Kidney capillary endothelial cell (primary cell): ENCODE data around the gene C5orf58.
A peak's percentile ranks its signal among the peaks of the same experiment; 100 is the strongest.

Experiments used
- DNase-seq: peaks from one replicate; pipeline ENCODE4 v3.0.0-alpha.2; 2018; ENCODE audit warnings: low spot score

Gene C5orf58

GRCh38 chr5:170256571-170256970 is 23.8 kb downstream of the C5orf58 start:
- DNase-seq: no peak

DNA sequence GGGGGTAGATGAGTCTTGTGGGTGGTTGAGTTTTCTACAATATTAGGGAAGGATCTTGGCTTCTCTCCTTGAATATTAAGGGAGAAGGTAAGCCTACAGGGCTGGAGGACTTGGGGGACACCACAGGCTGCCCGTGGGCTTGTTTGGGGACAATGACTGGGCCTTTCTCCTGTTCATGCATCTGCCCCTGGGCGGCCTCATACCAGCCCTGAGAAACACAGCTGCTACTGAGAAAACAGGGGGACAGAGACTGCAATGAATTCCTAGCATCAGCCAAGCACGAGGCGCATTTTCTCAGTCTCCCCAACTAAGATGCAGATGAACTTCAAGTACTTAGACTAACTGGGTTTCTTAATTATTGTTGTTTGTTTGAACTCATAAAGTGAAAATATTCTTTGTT is 24.6 kb downstream of the C5orf58 start:
- DNase-seq: no peak

DNA sequence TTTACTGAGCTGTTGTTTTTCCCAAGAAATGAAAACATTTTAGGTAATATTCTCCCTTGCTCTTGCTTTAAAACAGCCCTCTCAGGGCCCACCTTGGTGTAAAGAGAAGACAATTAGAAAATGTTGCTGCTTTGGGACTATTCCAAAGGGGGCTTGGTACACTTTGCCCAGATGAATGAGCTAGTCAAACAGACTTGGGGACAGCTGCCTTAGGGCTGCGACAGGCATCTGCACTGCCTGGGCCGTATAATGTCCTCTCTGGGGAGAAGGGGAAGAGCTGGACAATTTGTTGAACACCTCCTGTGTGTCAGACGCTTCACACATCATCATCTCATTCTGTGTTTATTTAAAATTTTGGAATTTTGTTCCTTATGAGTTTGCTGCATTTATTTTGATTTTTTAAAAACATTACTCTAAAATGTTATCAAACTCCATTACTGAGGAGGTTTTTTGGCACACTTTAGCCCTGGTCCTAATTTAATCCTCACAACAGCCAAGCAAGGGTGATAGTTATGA is 28.8 kb downstream of the C5orf58 start:
- no peak for DNase-seq

- DNase-seq: no peak
Observed at GRCh38 chr5:170262061-170263045, 29.6 kb downstream of the C5orf58 start.

DNA sequence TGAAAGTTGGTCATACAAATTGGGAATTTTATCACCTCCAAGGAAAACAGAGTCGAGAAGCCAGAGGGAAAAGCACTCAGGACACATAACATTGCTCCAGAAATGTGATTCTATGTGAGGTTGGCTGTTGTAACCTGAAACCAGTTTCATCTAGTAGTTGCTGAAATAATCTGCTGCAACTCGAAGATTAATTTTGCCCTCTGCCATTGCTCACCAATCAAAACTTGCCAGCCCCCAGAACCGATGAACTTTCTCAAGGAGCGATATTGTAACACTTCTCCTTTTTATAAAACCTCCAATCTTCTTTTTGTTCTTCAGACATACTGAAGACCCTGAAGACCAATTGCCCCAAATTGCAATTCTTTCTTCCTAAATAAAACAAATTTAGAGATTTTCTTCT is 31.1 kb downstream of the C5orf58 start:
- DNase-seq: no peak

- DNase-seq: no peak
Observed at GRCh38 chr5:170265522-170265921, 32.7 kb downstream of the C5orf58 start.

- no peak for DNase-seq
Observed at GRCh38 chr5:170266570-170267381, 34.0 kb downstream of the C5orf58 start.

GRCh38 chr5:170267431-170268152 is 34.8 kb downstream of the C5orf58 start:
- DNase-seq: peak; percentile 61

DNA sequence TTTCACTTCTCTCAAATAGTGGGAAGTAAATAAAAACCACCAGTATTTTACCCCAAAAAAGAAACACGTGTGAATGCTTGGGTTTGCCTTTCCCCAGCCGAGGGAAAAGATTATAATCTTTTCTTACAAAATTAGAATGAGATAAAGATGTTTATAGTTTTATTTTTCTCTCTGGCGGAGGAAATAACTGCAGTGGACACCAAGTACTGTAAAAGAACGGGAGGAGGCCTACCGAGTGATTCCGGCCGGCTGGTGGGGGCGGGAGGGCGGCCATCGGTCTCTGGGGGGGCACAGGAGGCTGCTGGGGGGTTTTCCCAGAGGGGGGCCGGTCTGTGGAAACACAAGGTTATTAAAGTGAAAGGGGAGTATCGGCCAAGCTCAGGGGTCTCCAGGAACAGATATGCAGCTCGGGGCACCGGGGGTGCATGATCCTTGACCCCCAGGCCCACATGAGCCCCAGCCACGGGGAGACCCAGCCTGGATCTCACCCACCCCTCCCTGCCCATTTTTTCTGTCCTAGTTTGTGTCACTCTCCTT is 35.4 kb downstream of the C5orf58 start:
- no peak for DNase-seq

GRCh38 chr5:170268884-170269283 is 36.1 kb downstream of the C5orf58 start:
- DNase-seq: no peak

DNA sequence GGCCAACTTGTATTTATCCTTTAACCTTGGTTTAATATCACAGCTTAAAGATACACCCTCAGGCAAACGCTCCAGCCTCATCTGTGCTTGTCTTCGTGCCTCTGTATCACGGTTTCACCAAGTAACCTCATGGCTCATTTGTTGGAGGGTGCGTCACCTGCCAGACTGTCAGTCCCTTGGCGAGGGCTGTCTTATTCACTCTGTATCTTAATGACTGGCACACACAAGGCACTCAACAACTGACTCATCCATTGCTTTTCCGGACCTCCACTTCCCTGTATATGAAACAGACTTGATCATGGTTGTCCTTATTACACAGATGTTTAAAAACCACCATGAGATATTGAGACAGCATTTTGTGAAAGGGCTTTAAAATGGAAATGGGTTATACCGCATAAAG is 36.8 kb downstream of the C5orf58 start:
- DNase-seq: no peak

GRCh38 chr5:170270293-170271069 is 37.7 kb downstream of the C5orf58 start:
- no peak for DNase-seq

DNA sequence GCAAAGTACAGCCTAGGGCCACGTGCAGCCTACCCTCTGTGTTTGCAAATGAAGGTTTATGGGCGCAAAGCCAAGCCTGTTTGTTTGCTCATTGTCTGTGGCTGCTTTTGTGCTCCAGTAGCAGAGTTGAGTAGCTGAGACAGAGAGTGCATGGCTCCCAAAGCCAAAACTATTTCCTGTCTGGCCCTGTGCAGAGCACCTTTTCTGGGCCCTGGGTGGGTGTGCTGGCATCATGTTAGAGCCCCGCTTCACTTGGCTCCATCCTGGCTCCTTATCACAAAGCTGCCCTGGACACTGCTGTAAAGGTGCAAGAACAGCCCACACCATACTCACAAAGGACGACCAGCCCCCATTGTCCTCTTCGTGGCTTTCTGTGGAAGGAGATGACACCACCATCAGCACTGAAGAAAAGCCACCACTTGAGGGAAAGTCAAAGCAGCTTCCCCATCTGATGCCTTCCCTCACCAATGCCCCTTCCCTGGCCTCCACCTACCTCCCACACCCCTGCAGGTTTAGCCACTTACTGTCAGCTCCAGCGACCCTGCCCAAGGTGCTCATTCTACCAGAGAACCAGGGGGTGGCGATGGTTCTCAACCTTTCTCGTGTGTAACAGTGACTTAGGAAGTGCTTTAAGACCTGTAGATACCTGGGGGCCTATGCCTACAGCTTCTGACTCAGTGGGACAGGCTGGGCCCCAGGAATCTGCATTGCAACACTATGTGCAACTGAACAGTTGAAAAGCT is 41.4 kb downstream of the C5orf58 start:
- no peak for DNase-seq

DNA sequence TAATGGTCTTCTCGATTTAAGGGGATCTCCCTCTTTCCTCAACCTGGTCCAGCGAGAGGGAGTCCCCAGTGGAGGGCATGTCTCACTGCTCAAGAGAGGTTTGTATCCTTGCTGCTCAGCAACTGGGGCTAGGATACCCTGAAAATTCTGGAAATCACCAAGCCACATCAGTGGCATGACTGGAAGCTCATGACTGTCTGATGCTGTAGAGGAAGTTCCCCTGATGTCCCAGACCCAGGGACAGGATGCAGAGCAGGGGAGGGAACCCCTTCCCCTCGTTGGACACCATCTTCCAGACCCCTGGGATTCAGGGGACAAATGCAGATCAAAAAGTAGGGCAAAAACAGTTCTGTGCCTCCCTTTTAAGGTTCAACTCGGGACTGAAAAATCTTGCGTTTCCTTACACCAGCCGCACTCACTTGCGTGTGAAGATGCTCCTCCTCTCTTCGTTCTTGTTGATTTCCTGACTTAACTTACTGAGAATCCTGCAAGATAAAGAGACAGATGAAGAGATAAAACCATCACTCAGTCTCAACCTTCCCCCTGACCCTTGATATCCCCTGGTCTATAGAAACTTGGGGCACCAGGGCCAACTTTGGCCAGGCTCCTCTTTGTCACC is 42.7 kb downstream of the C5orf58 start:
- DNase-seq: no peak

- no peak for DNase-seq
Observed at GRCh38 chr5:170276140-170276539, 43.4 kb downstream of the C5orf58 start.

- no peak for DNase-seq
Observed at GRCh38 chr5:170277867-170278281, 45.1 kb downstream of the C5orf58 start.

- DNase-seq: no peak
Observed at GRCh38 chr5:170278611-170279458, 46.0 kb downstream of the C5orf58 start.

GRCh38 chr5:170279459-170279817 is 46.7 kb downstream of the C5orf58 start:
- DNase-seq: no peak

DNA sequence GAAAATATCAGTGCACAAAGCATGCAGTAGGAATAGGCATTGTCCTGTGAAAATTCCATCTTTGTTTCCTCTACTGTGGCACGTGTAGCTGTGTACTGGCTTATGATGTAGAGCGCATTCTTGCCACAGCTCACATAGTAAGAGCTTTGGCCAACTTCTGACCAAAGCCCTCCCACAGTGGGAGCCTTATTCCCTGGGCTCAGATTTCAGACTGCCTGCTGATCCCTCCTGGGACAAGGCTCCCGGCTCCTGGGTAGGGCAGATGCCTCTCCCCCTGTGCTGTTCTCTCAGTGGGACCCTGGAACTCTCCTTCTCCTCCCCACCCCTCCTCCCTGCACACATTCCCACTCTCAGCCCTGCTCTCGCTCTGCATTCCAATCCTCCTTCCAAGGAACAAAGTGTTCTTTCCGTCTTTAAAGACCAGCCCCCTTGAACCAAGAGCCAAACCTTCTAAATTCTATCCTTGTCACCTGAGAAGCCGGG is 47.3 kb downstream of the C5orf58 start:
- no peak for DNase-seq
